ENCODE measurements around the gene MED25.
A peak's percentile ranks its signal among the peaks of the same experiment; 100 is the strongest.

The MED25 gene

GRCh38 chr19:49799271-49799797 lies 18.8 kb upstream of the MED25 start:
- DNase-seq, result no peak

- no peak for DNase-seq
These were observed 18.2 kb upstream of the MED25 start for GRCh38 chr19:49799798-49800376.

- no peak for DNase-seq
These were observed 17.3 kb upstream of the MED25 start for GRCh38 chr19:49800771-49801170.

- DNase-seq, result no peak
These were observed 16.6 kb upstream of the MED25 start for GRCh38 chr19:49801401-49801888.

- DNase-seq, result no peak
These were observed 16.0 kb upstream of the MED25 start for GRCh38 chr19:49801966-49802661.

- DNase-seq, result no peak
These were observed 15.1 kb upstream of the MED25 start for GRCh38 chr19:49802836-49803528.

GRCh38 chr19:49803529-49803856 lies 14.6 kb upstream of the MED25 start:
- DNase-seq, result no peak

- no peak for DNase-seq
These were observed 12.1 kb upstream of the MED25 start for GRCh38 chr19:49805822-49806619.

GRCh38 chr19:49806620-49806959 lies 11.5 kb upstream of the MED25 start:
- no peak for DNase-seq

GRCh38 chr19:49807058-49807903 lies 10.8 kb upstream of the MED25 start:
- no peak for DNase-seq

- no peak for DNase-seq
These were observed 10.0 kb upstream of the MED25 start for GRCh38 chr19:49807904-49808675.

- peak; percentile 84 for DNase-seq
These were observed 9.4 kb upstream of the MED25 start for GRCh38 chr19:49808711-49809159.

GRCh38 chr19:49809160-49809940 lies 8.7 kb upstream of the MED25 start:
- DNase-seq, result peak; percentile 53

GRCh38 chr19:49809941-49810389 lies 8.1 kb upstream of the MED25 start:
- no peak for DNase-seq

- DNase-seq, result no peak
These were observed 6.8 kb upstream of the MED25 start for GRCh38 chr19:49811328-49811727.

- DNase-seq, result no peak
These were observed 5.6 kb upstream of the MED25 start for GRCh38 chr19:49812452-49812996.

- DNase-seq, result peak; percentile 87
These were observed 4.9 kb upstream of the MED25 start, which contains the start of gene FUZ for GRCh38 chr19:49812997-49813861. FUZ (minus strand) TSS chr19:49813292; CDS start chr19:49813106, 186 bp downstream.

GRCh38 chr19:49814010-49814409 lies 4.1 kb upstream of the MED25 start:
- DNase-seq, result no peak

- no peak for DNase-seq
These were observed 1.5 kb upstream of the MED25 start for GRCh38 chr19:49816590-49816989.

Data from activated naive CD4-positive, alpha-beta T cell treated with anti-CD3 and anti-CD28 coated beads, Interleukin-2, amount 50 U/mL, for 16 hours (primary cell).